Kidney (tissue), 14 donors: ENCODE data around the gene RUNDC3A. TPM values are rescaled to one million over a fixed set of nuclear protein-coding genes. Genes with fewer than 3 reads are reported as not detected.

Source experiments
- DNase-seq, 5 donors: peaks; one replicate each; pipeline ENCODE4 v3.0.0-alpha.2; 2013 to 2020
- FAIRE-seq: peaks from 2 replicates; lab custom pipeline; 2012; peaks lifted over from hg19 to GRCh38; lab: Jason Lieb, UNC
- H3K27ac ChIP-seq, 2 donors: one replicate each; pipeline ENCODE4 v1.7.0; 2013; ENCODE audit warnings: low read depth in 2 of 2, low read length in 2 of 2, inconsistent platforms in 1 of 2
- H3K27me3 ChIP-seq: one replicate; pipeline ENCODE4 v1.7.1; 2013; ENCODE audit warnings: low read length, inconsistent platforms; ENCODE audit not compliant: control insufficient read depth, insufficient read depth
- H3K36me3 ChIP-seq, 3 donors: one replicate each; pipeline versions ENCODE4 v1.7.0 to v1.7.1; 2013; ENCODE audit warnings: low read length in 3 of 3, control low read depth in 1 of 3, inconsistent platforms in 1 of 3; ENCODE audit not compliant: insufficient read depth in 3 of 3, control insufficient read depth in 2 of 3
- H3K4me1 ChIP-seq, 3 donors: one replicate each; pipeline versions ENCODE4 v1.7.0 to v1.7.1; 2013; ENCODE audit warnings: low read length in 3 of 3, inconsistent platforms in 1 of 3, low read depth in 1 of 3; ENCODE audit not compliant: control insufficient read depth in 2 of 3, insufficient read depth in 2 of 3
- H3K4me3 ChIP-seq, 3 donors: one replicate each; pipeline versions ENCODE4 v1.7.0 to v1.8.1; 2013; ENCODE audit warnings: low read length in 3 of 3, control low read depth in 1 of 3, inconsistent platforms in 1 of 3
- H3K9ac ChIP-seq, 3 donors: one replicate each; pipeline versions ENCODE4 v1.7.0 to v1.7.1; 2013; ENCODE audit warnings: low read length in 3 of 3, control low read depth in 1 of 3, inconsistent platforms in 1 of 3
- H3K9me3 ChIP-seq, 3 donors: one replicate each; pipeline versions ENCODE4 v1.7.0 to v1.7.1; 2013; ENCODE audit warnings: low read length in 3 of 3, control low read depth in 1 of 3, inconsistent platforms in 1 of 3; ENCODE audit not compliant: control insufficient read depth in 2 of 3, insufficient read depth in 1 of 3
- CTCF ChIP-seq: IDR thresholded peaks from 3 replicates; pipeline ENCODE4 v1.5.1; 2012; ENCODE audit warnings: mild to moderate bottlenecking, moderate library complexity, borderline replicate concordance; ENCODE audit not compliant: insufficient read depth; ENCODE audit errors: extremely low read depth
- intact Hi-C: fragments of 100-400 bp; cut with DNase I; formaldehyde crosslinking; loops from one replicate; pipeline ENCODE4 v1.11.1; 2022
- polyA plus RNA-seq: library from polyadenylated mRNA; stranded (reverse); fragments of 350-450 nt; fragmentation: Illumina TruSeq; extraction: RNeasy Lipid Tissue Mini Kit (QIAGEN cat#74804); gene quantifications from one replicate; pipeline ENCODE4 v1.2.3, GENCODE V29; 2014; ENCODE audit warnings: low read depth, low replicate concordance; ENCODE audit not compliant: insufficient read depth
- total RNA-seq: library from RNA; stranded (reverse); fragmentation: NEBNext Ultra II Directional; extraction: Animal tissue kit (Norgen Biotek cat#: 25700); gene quantifications from one replicate; pipeline ENCODE4 v1.2.1, GENCODE V29; 2021
- donor health status: control.
- donor health status: control.
- donor health status: control.
- donor health status: control.
- donor health status: control.
- donor health status: DM: yes; HTN: yes; CAD: no.
- donor health status: Normal renal cell carcinoma (clear cell type).

The RUNDC3A gene
- total and polyA plus RNA-seq, 2 donors from 2014 or later, result 2.2 to 6.4 TPM

- Histone ChIP-seq H3K9me3 (no peaks in the 10 kb centered on the region), H3K9ac (peak overlapping the region in 1 of 3 donors; percentile 12), H3K4me1 (peaks cover 0 to 11% (median 0%) of the 10 kb centered on the region in 3 donors), H3K36me3 (no peaks in the 10 kb centered on the region), H3K27ac (peak overlapping the region; percentile 57 to 78), H3K27me3 (no peaks in the 10 kb centered on the region), H3K4me3 (no peak overlapping the region)
- no peak for TF ChIP-seq CTCF
- no peak for FAIRE-seq
- intact Hi-C loops, result no loop called here
- DNase-seq, result no peak
These were observed 27.9 kb upstream of the RUNDC3A start for GRCh38 chr17:44280392-44280937.

GRCh38 chr17:44281570-44281969 is 26.8 kb upstream of the RUNDC3A start:
- DNase-seq (no peak), FAIRE-seq (no peak)
- H3K4me1 ChIP-seq, result peaks cover 0 to 11% (median 0%) of the 10 kb centered on the region in 3 donors
- H3K9me3 ChIP-seq, result no peaks in the 10 kb centered on the region
- no peak overlapping the region for H3K4me3 ChIP-seq
- H3K36me3 ChIP-seq, result no peaks in the 10 kb centered on the region
- no peak for TF ChIP-seq CTCF
- H3K9ac ChIP-seq, result no peak overlapping the region
- no peaks in the 10 kb centered on the region for H3K27me3 ChIP-seq
- intact Hi-C loops, result no loop called here
- H3K27ac ChIP-seq, result no peak overlapping the region

GRCh38 chr17:44282264-44282663 is 26.1 kb upstream of the RUNDC3A start:
- DNase-seq (no peak), FAIRE-seq (no peak)
- peaks cover 0 to 11% (median 0%) of the 10 kb centered on the region in 3 donors for H3K4me1 ChIP-seq
- H3K9me3 ChIP-seq, result no peaks in the 10 kb centered on the region
- intact Hi-C loops, result no loop called here
- no peaks in the 10 kb centered on the region for H3K36me3 ChIP-seq
- TF ChIP-seq CTCF, result no peak
- no peak overlapping the region for H3K4me3 ChIP-seq
- H3K27me3 ChIP-seq, result no peaks in the 10 kb centered on the region
- H3K9ac ChIP-seq, result no peak overlapping the region
- H3K27ac ChIP-seq, result no peak overlapping the region
